HEK293 (cell line): ENCODE data around the gene EVI5L.

Experiments
- BCL11A ChIP-seq: fragments of 450-650 bp; formaldehyde crosslinking; IDR thresholded peaks from 2 replicates; pipeline ENCODE4 v1.5.1; 2016; ENCODE audit warnings: low read depth, missing biosample characterization, missing genetic modification characterization
- FEZF1 ChIP-seq: fragments of 450-650 bp; formaldehyde crosslinking; IDR thresholded peaks from 2 replicates; pipeline ENCODE4 v1.5.1; 2016; ENCODE audit warnings: missing biosample characterization, missing genetic modification characterization
- KLF9 ChIP-seq: fragments of 450-650 bp; formaldehyde crosslinking; IDR thresholded peaks from 2 replicates; pipeline ENCODE4 v1.5.1; 2016; ENCODE audit warnings: missing biosample characterization, missing genetic modification characterization, low read depth
- MYNN ChIP-seq: fragments of 450-650 bp; formaldehyde crosslinking; IDR thresholded peaks from 2 replicates; pipeline ENCODE4 v1.5.1; 2016; ENCODE audit warnings: missing biosample characterization, missing genetic modification characterization, borderline replicate concordance
- PRDM1 ChIP-seq: fragments of 450-650 bp; formaldehyde crosslinking; IDR thresholded peaks from 2 replicates; pipeline ENCODE4; 2016; ENCODE audit warnings: missing biosample characterization, missing genetic modification characterization
- SALL2 ChIP-seq: fragments of 450-650 bp; formaldehyde crosslinking; IDR thresholded peaks from 2 replicates; pipeline ENCODE4 v1.5.0; 2017; ENCODE audit warnings: missing biosample characterization, mild to moderate bottlenecking, missing genetic modification characterization, borderline replicate concordance
- SCRT1 ChIP-seq: fragments of 450-650 bp; formaldehyde crosslinking; IDR thresholded peaks from 2 replicates; pipeline ENCODE4 v1.5.1; 2016; ENCODE audit warnings: missing biosample characterization, missing genetic modification characterization, borderline replicate concordance
- SP2 ChIP-seq: fragments of 450-650 bp; formaldehyde crosslinking; IDR thresholded peaks from 2 replicates; pipeline ENCODE4 v1.5.1; 2016; ENCODE audit warnings: missing biosample characterization, missing genetic modification characterization
- ZNF133 ChIP-seq: fragments of 450-650 bp; formaldehyde crosslinking; IDR thresholded peaks from 2 replicates; pipeline ENCODE4 v1.5.1; 2016; ENCODE audit warnings: missing biosample characterization, missing genetic modification characterization
- ZNF169 ChIP-seq: fragments of 450-650 bp; formaldehyde crosslinking; IDR thresholded peaks from 2 replicates; pipeline ENCODE4 v1.5.1; 2016; ENCODE audit warnings: missing biosample characterization, missing genetic modification characterization
- ZNF19 ChIP-seq: fragments of 450-650 bp; formaldehyde crosslinking; IDR thresholded peaks from 2 replicates; pipeline ENCODE4; 2016; ENCODE audit warnings: missing biosample characterization, missing genetic modification characterization, low read depth
- ZNF280D ChIP-seq: fragments of 450-650 bp; formaldehyde crosslinking; IDR thresholded peaks from 2 replicates; pipeline ENCODE4 v1.5.1; 2016; ENCODE audit warnings: missing biosample characterization, missing genetic modification characterization
- ZNF391 ChIP-seq: fragments of 450-650 bp; formaldehyde crosslinking; IDR thresholded peaks from 2 replicates; pipeline ENCODE4 v1.5.1; 2016; ENCODE audit warnings: low read depth, missing biosample characterization, missing genetic modification characterization, borderline replicate concordance
- ZNF404 ChIP-seq: fragments of 450-650 bp; formaldehyde crosslinking; IDR thresholded peaks from 2 replicates; pipeline ENCODE4 v1.5.1; 2017; ENCODE audit warnings: missing biosample characterization, missing genetic modification characterization
- ZNF426 ChIP-seq: fragments of 450-650 bp; formaldehyde crosslinking; IDR thresholded peaks from 2 replicates; pipeline ENCODE4 v1.5.1; 2017; ENCODE audit warnings: missing biosample characterization, missing genetic modification characterization, mild to moderate bottlenecking, inconsistent platforms, moderate library complexity
- ZNF48 ChIP-seq: fragments of 450-650 bp; formaldehyde crosslinking; IDR thresholded peaks from 2 replicates; pipeline ENCODE4 v1.5.1; 2016; ENCODE audit warnings: missing biosample characterization, missing genetic modification characterization
- ZNF549 ChIP-seq: fragments of 450-650 bp; IDR thresholded peaks from 2 replicates; pipeline ENCODE4 v1.5.1; 2018; ENCODE audit warnings: missing biosample characterization, missing genetic modification characterization, mild to moderate bottlenecking, inconsistent platforms, moderate library complexity
- ZNF555 ChIP-seq: fragments of 450-650 bp; formaldehyde crosslinking; conservative IDR thresholded peaks from 2 replicates; pipeline ENCODE4 v1.5.1; 2017; ENCODE audit warnings: missing biosample characterization, mild to moderate bottlenecking, missing genetic modification characterization, inconsistent platforms
- ZNF596 ChIP-seq: fragments of 450-650 bp; IDR thresholded peaks from 2 replicates; pipeline ENCODE4 v1.5.0; 2018; ENCODE audit warnings: missing biosample characterization, mild to moderate bottlenecking, missing genetic modification characterization, moderate library complexity
- ZNF621 ChIP-seq: fragments of 450-650 bp; formaldehyde crosslinking; IDR thresholded peaks from 2 replicates; pipeline ENCODE4 v1.5.1; 2017; ENCODE audit warnings: missing biosample characterization, missing genetic modification characterization
- ZNF664 ChIP-seq: fragments of 450-650 bp; formaldehyde crosslinking; IDR thresholded peaks from 2 replicates; pipeline ENCODE4 v1.5.1; 2016; ENCODE audit warnings: missing biosample characterization, missing genetic modification characterization
- ZNF677 ChIP-seq: fragments of 450-650 bp; IDR thresholded peaks from 2 replicates; pipeline ENCODE4 v1.5.0; 2018; ENCODE audit warnings: missing biosample characterization, mild to moderate bottlenecking, missing genetic modification characterization, moderate library complexity
- ZNF768 ChIP-seq: fragments of 450-650 bp; formaldehyde crosslinking; IDR thresholded peaks from 2 replicates; pipeline ENCODE4 v1.5.1; 2018; ENCODE audit warnings: missing biosample characterization, mild to moderate bottlenecking, missing genetic modification characterization
- ZNF785 ChIP-seq: fragments of 450-650 bp; formaldehyde crosslinking; IDR thresholded peaks from 2 replicates; pipeline ENCODE4 v1.5.1; 2016; ENCODE audit warnings: missing biosample characterization, missing genetic modification characterization
- ZSCAN16 ChIP-seq: fragments of 450-650 bp; formaldehyde crosslinking; IDR thresholded peaks from 2 replicates; pipeline ENCODE4 v1.5.1; 2016; ENCODE audit warnings: missing biosample characterization, missing genetic modification characterization
- ZSCAN30 ChIP-seq: fragments of 450-650 bp; IDR thresholded peaks from 2 replicates; pipeline ENCODE4 v1.5.1; 2018; ENCODE audit warnings: missing biosample characterization, mild to moderate bottlenecking, missing genetic modification characterization, moderate library complexity
- ZXDB ChIP-seq: fragments of 450-650 bp; formaldehyde crosslinking; IDR thresholded peaks from 2 replicates; pipeline ENCODE4 v1.5.1; 2016; ENCODE audit warnings: missing biosample characterization, missing genetic modification characterization
- TF ChIP-seq, protein P1 (sequence below): fragments of 450-650 bp; formaldehyde crosslinking; IDR thresholded peaks from 2 replicates; pipeline ENCODE4 v1.5.1; 2016; ENCODE audit warnings: missing biosample characterization, missing genetic modification characterization
- TF ChIP-seq, protein P2 (sequence below): fragments of 450-650 bp; formaldehyde crosslinking; IDR thresholded peaks from 2 replicates; pipeline ENCODE4 v1.5.1; 2017; ENCODE audit warnings: missing biosample characterization, missing genetic modification characterization
- TF ChIP-seq, protein P3 (sequence below): fragments of 450-650 bp; formaldehyde crosslinking; IDR thresholded peaks from 2 replicates; pipeline ENCODE4 v1.5.1; 2016; ENCODE audit warnings: missing biosample characterization, missing genetic modification characterization
- TF ChIP-seq, protein P4 (sequence below): fragments of 450-650 bp; formaldehyde crosslinking; IDR thresholded peaks from 2 replicates; pipeline ENCODE4 v1.5.1; 2016; ENCODE audit warnings: missing biosample characterization, missing genetic modification characterization

The EVI5L gene

GRCh38 chr19:7888145-7888825 lies 58.3 kb downstream of the EVI5L start, which contains the start of gene LRRC8E (continued):
- TF ChIP-seq ZNF664 (tag by site-specific recombination) (no peak), ZSCAN30 (tag by site-specific recombination) (0 out of 2 replicates have a peak, but pooled peaks have one; percentile 38), ZNF621 (tag by site-specific recombination) (no peak), ZNF426 (tag by site-specific recombination) (no peak), BCL11A (tag by site-specific recombination) (no peak), ZNF391 (tag by site-specific recombination) (no peak), ZNF768 (tag by site-specific recombination) (no peak), SP2 (tag by site-specific recombination) (peak; percentile 54), ZXDB (tag by site-specific recombination) (peak; percentile 74), ZNF280D (tag by site-specific recombination) (no peak), SCRT1 (tag by site-specific recombination) (no peak), ZSCAN16 (tag by site-specific recombination) (no peak), KLF9 (peak; percentile 77), SALL2 (no peak), ZNF596 (tag by site-specific recombination) (no peak), ZNF169 (tag by site-specific recombination) (no peak), ZNF48 (tag by site-specific recombination) (no peak), ZNF133 (tag by site-specific recombination) (no peak), MYNN (tag by site-specific recombination) (no peak), ZNF785 (tag by site-specific recombination) (no peak), ZNF549 (tag by site-specific recombination) (no peak), FEZF1 (tag by site-specific recombination) (no peak), ZNF404 (tag by site-specific recombination) (no peak), PRDM1 (no peak), ZNF677 (tag by site-specific recombination) (no peak), ZNF555 (tag by site-specific recombination) (no peak), ZNF19 (tag by site-specific recombination) (no peak)
- TF ChIP-seq, protein P1, sequence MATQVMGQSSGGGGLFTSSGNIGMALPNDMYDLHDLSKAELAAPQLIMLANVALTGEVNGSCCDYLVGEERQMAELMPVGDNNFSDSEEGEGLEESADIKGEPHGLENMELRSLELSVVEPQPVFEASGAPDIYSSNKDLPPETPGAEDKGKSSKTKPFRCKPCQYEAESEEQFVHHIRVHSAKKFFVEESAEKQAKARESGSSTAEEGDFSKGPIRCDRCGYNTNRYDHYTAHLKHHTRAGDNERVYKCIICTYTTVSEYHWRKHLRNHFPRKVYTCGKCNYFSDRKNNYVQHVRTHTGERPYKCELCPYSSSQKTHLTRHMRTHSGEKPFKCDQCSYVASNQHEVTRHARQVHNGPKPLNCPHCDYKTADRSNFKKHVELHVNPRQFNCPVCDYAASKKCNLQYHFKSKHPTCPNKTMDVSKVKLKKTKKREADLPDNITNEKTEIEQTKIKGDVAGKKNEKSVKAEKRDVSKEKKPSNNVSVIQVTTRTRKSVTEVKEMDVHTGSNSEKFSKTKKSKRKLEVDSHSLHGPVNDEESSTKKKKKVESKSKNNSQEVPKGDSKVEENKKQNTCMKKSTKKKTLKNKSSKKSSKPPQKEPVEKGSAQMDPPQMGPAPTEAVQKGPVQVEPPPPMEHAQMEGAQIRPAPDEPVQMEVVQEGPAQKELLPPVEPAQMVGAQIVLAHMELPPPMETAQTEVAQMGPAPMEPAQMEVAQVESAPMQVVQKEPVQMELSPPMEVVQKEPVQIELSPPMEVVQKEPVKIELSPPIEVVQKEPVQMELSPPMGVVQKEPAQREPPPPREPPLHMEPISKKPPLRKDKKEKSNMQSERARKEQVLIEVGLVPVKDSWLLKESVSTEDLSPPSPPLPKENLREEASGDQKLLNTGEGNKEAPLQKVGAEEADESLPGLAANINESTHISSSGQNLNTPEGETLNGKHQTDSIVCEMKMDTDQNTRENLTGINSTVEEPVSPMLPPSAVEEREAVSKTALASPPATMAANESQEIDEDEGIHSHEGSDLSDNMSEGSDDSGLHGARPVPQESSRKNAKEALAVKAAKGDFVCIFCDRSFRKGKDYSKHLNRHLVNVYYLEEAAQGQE = peak; percentile 32; the same call in 1 of the 2 replicates
- TF ChIP-seq, protein P2, sequence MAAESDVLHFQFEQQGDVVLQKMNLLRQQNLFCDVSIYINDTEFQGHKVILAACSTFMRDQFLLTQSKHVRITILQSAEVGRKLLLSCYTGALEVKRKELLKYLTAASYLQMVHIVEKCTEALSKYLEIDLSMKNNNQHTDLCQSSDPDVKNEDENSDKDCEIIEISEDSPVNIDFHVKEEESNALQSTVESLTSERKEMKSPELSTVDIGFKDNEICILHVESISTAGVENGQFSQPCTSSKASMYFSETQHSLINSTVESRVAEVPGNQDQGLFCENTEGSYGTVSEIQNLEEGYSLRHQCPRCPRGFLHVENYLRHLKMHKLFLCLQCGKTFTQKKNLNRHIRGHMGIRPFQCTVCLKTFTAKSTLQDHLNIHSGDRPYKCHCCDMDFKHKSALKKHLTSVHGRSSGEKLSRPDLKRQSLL (tag by site-specific recombination) = 0 out of 2 replicates have a peak, but pooled peaks have one; percentile 15
- TF ChIP-seq, protein P3, sequence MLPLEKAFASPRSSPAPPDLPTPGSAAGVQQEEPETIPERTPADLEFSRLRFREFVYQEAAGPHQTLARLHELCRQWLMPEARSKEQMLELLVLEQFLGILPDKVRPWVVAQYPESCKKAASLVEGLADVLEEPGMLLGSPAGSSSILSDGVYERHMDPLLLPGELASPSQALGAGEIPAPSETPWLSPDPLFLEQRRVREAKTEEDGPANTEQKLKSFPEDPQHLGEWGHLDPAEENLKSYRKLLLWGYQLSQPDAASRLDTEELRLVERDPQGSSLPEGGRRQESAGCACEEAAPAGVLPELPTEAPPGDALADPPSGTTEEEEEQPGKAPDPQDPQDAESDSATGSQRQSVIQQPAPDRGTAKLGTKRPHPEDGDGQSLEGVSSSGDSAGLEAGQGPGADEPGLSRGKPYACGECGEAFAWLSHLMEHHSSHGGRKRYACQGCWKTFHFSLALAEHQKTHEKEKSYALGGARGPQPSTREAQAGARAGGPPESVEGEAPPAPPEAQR (tag by site-specific recombination) = no peak
- TF ChIP-seq, protein P4, sequence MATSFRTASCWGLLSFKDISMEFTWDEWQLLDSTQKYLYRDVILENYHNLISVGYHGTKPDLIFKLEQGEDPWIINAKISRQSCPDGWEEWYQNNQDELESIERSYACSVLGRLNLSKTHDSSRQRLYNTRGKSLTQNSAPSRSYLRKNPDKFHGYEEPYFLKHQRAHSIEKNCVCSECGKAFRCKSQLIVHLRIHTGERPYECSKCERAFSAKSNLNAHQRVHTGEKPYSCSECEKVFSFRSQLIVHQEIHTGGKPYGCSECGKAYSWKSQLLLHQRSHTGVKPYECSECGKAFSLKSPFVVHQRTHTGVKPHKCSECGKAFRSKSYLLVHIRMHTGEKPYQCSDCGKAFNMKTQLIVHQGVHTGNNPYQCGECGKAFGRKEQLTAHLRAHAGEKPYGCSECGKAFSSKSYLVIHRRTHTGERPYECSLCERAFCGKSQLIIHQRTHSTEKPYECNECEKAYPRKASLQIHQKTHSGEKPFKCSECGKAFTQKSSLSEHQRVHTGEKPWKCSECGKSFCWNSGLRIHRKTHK (tag by site-specific recombination) = no peak
